ENCODE data around the gene OPRM1. TPM values are rescaled to one million over a fixed set of nuclear protein-coding genes. Genes with fewer than 3 reads are reported as not detected.
"Not testable (repeated sequence)": the region's sequence is repeated elsewhere in the genome, so short reads cannot be mapped to it uniquely, and the experiment has no call there.

Gene OPRM1
- total RNA-seq, 1 donor from 2014 or later, result not detected

DNA sequence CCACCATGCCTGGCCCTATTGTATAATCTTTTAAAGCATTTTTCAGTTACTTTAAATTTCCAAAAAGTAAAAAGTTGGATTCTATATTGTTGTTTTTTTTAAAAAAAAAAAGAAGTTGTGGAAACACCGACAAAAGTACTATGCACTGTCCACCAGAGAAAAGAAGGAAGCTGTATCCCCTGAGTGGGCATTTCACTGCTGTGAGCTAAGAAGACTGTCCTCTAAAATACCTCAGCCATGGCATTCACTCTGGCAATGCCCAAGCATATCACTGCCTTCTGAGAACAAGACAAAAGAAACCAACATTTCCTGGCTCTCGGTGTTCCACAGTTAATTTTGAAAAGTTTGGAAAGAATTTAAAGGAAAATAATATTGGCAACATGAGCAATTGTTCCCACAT, 199.8 kb downstream of the OPRM1 start:
- Histone ChIP-seq H3K4me1 (no peaks in the 10 kb centered on the region), H3K79me2 (ENCODE audit: low read depth) (no peaks in the 10 kb centered on the region), H3K4me2 (no peak overlapping the region), H3K36me3 (no peaks in the 10 kb centered on the region), H3K27me3 (no peaks in the 10 kb centered on the region), H4K20me1 (ENCODE audit: low read depth) (no peaks in the 10 kb centered on the region), H2AFZ (replicated peaks) (no peak overlapping the region), H3K9me3 (ENCODE audit: low read depth) (no peaks in the 10 kb centered on the region), H3K9ac (no peak overlapping the region), H3F3A (ENCODE audit: low read depth) (no peaks in the 10 kb centered on the region), H3K4me3 (no peak overlapping the region), H3K27ac (no peak overlapping the region)
- Mint-ChIP-seq H3K4me1 (no peaks in the 10 kb centered on the region), H3K4me3 (no peak overlapping the region), H3K27me3 (ENCODE audit: insufficient read depth, low read depth) (no peaks in the 10 kb centered on the region), H3K27ac (no peak overlapping the region), H3K9me3 (no peaks in the 10 kb centered on the region), H3K36me3 (no peaks in the 10 kb centered on the region)
- DNase-seq (ENCODE audit: low spot score), result no peak
- TF ChIP-seq, protein P1, sequence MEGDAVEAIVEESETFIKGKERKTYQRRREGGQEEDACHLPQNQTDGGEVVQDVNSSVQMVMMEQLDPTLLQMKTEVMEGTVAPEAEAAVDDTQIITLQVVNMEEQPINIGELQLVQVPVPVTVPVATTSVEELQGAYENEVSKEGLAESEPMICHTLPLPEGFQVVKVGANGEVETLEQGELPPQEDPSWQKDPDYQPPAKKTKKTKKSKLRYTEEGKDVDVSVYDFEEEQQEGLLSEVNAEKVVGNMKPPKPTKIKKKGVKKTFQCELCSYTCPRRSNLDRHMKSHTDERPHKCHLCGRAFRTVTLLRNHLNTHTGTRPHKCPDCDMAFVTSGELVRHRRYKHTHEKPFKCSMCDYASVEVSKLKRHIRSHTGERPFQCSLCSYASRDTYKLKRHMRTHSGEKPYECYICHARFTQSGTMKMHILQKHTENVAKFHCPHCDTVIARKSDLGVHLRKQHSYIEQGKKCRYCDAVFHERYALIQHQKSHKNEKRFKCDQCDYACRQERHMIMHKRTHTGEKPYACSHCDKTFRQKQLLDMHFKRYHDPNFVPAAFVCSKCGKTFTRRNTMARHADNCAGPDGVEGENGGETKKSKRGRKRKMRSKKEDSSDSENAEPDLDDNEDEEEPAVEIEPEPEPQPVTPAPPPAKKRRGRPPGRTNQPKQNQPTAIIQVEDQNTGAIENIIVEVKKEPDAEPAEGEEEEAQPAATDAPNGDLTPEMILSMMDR (IDR thresholded peaks at IDR 0.05), result no peak
- TF ChIP-seq EZH2phosphoT487 (IDR thresholded peaks at IDR 0.05) (no peak), EZH2 (IDR thresholded peaks at IDR 0.05) (no peak)

GRCh38 chr6:154239392-154239791, 200.4 kb downstream of the OPRM1 start:
- H3K36me3 Mint-ChIP-seq, result no peaks in the 10 kb centered on the region
- no peak for TF ChIP-seq EZH2 (IDR thresholded peaks at IDR 0.05)
- Histone ChIP-seq H3K4me1 (peaks cover 2% of the 10 kb centered on the region), H3K4me2 (no peak overlapping the region), H3K27me3 (no peaks in the 10 kb centered on the region), H3K27ac (no peak overlapping the region), H3K9me3 (ENCODE audit: low read depth) (no peaks in the 10 kb centered on the region), H2AFZ (replicated peaks) (no peak overlapping the region), H4K20me1 (ENCODE audit: low read depth) (no peaks in the 10 kb centered on the region), H3K36me3 (no peaks in the 10 kb centered on the region), H3K79me2 (ENCODE audit: low read depth) (no peaks in the 10 kb centered on the region), H3K9ac (no peak overlapping the region), H3K4me3 (no peak overlapping the region), H3F3A (ENCODE audit: low read depth) (peaks cover under 1% of the 10 kb centered on the region)
- no peak overlapping the region for H3K27ac Mint-ChIP-seq
- H3K4me1 Mint-ChIP-seq, result peaks cover 2% of the 10 kb centered on the region
- H3K27me3 Mint-ChIP-seq (ENCODE audit: insufficient read depth, low read depth), result no peaks in the 10 kb centered on the region
- H3K4me3 Mint-ChIP-seq, result no peak overlapping the region
- no peak for DNase-seq (ENCODE audit: low spot score)
- H3K9me3 Mint-ChIP-seq, result no peaks in the 10 kb centered on the region

DNA sequence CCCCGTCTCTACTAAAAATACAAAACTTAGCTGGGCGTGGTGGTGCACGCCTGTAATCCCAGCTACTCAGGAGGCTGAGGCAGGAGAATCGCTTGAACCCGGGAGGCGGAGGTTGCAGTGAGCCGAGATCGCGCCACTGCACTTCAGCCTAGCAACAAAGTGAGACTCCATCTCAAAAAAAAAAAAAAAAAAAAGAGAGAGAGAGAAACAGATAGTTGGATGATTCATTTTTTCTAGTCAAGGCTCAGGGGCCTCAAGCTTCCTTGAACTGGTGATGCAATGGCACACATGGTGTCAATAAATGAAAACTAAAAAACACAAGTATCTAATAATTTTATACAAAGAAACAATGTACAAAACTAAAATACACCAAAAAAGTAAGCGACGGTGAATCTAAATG, 202.0 kb downstream of the OPRM1 start:
- not testable (repeated sequence) for H3K9ac ChIP-seq; H3K4me3 ChIP-seq; H3K27ac Mint-ChIP-seq; H4K20me1 ChIP-seq (ENCODE audit: low read depth); H3K27ac ChIP-seq; H3K4me1 Mint-ChIP-seq; H3F3A ChIP-seq (ENCODE audit: low read depth); H3K4me2 ChIP-seq; H3K4me3 Mint-ChIP-seq; H3K9me3 ChIP-seq (ENCODE audit: low read depth); H3K27me3 ChIP-seq; H3K9me3 Mint-ChIP-seq; H3K79me2 ChIP-seq (ENCODE audit: low read depth); H3K27me3 Mint-ChIP-seq (ENCODE audit: insufficient read depth, low read depth); H3K36me3 ChIP-seq; H2AFZ ChIP-seq (replicated peaks); H3K36me3 Mint-ChIP-seq; DNase-seq (ENCODE audit: low spot score)
- peaks cover 17% of the 10 kb centered on the region for H3K4me1 ChIP-seq

DNA sequence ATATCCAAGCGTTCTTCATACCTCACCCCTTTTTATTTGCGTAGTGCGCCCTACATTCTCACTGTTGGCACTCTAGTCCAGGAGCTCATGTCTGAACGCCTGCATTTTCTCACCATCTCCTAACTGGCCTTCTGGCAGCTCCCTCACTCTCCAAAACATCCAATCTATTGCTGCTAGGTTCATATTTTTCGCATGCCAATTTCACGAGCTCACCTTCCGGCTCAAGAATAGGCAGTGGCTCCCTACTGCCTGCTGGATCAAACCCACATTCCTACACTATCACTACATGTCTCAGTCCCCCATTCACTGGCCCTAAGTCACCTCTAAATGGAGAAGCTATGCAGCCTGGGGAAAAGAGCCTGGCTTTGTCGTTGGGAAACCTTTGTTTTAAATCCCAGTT, 202.5 kb downstream of the OPRM1 start:
- Histone ChIP-seq H3K27me3 (no peaks in the 10 kb centered on the region), H3K4me2 (no peak overlapping the region), H3K36me3 (no peaks in the 10 kb centered on the region), H3K27ac (no peak overlapping the region), H3K9ac (no peak overlapping the region), H3K4me3 (no peak overlapping the region), H2AFZ (replicated peaks) (no peak overlapping the region), H3K9me3 (ENCODE audit: low read depth) (no peaks in the 10 kb centered on the region), H3K79me2 (ENCODE audit: low read depth) (no peaks in the 10 kb centered on the region), H3K4me1 (peaks cover 20% of the 10 kb centered on the region), H4K20me1 (ENCODE audit: low read depth) (no peaks in the 10 kb centered on the region), H3F3A (ENCODE audit: low read depth) (peaks cover 12% of the 10 kb centered on the region)
- H3K36me3 Mint-ChIP-seq, result no peaks in the 10 kb centered on the region
- no peak for DNase-seq (ENCODE audit: low spot score)
- no peak overlapping the region for H3K4me3 Mint-ChIP-seq
- peaks cover 2% of the 10 kb centered on the region for H3K27me3 Mint-ChIP-seq (ENCODE audit: insufficient read depth, low read depth)
- peaks cover 4% of the 10 kb centered on the region for H3K4me1 Mint-ChIP-seq
- no peak for TF ChIP-seq EZH2 (IDR thresholded peaks at IDR 0.05)
- no peaks in the 10 kb centered on the region for H3K9me3 Mint-ChIP-seq
- H3K27ac Mint-ChIP-seq, result no peak overlapping the region

- DNase-seq (ENCODE audit: low spot score), result no peak
- Histone ChIP-seq H3K4me2 (no peak overlapping the region), H3K4me3 (no peak overlapping the region), H3K36me3 (no peaks in the 10 kb centered on the region), H3K9me3 (ENCODE audit: low read depth) (no peaks in the 10 kb centered on the region), H3K27ac (no peak overlapping the region), H3K9ac (no peak overlapping the region), H3K4me1 (peaks cover 33% of the 10 kb centered on the region), H4K20me1 (ENCODE audit: low read depth) (no peaks in the 10 kb centered on the region), H2AFZ (replicated peaks) (no peak overlapping the region), H3K27me3 (no peaks in the 10 kb centered on the region), H3F3A (ENCODE audit: low read depth) (peaks cover 12% of the 10 kb centered on the region), H3K79me2 (ENCODE audit: low read depth) (no peaks in the 10 kb centered on the region)
- TF ChIP-seq, protein P1 (IDR thresholded peaks at IDR 0.05), result no peak
- TF ChIP-seq EZH2 (IDR thresholded peaks at IDR 0.05) (no peak), EZH2phosphoT487 (IDR thresholded peaks at IDR 0.05) (no peak)
- Mint-ChIP-seq H3K4me3 (no peak overlapping the region), H3K4me1 (peaks cover 13% of the 10 kb centered on the region), H3K27ac (no peak overlapping the region), H3K9me3 (no peaks in the 10 kb centered on the region), H3K27me3 (ENCODE audit: insufficient read depth, low read depth) (peaks cover 2% of the 10 kb centered on the region), H3K36me3 (no peaks in the 10 kb centered on the region)
These were observed 203.7 kb downstream of the OPRM1 start for GRCh38 chr6:154242617-154243357.
